Peyer's patch (tissue), 4 donors: ENCODE results near the gene LCP1. TPM values are rescaled to one million over a fixed set of nuclear protein-coding genes. Genes with fewer than 3 reads are reported as not detected.

Experiments used
- DNase-seq, 3 donors: peaks; one replicate each; pipeline ENCODE4 v3.0.0-alpha.2; 2017 to 2019
- H3K27ac ChIP-seq, 4 donors: fragments of 200-600 bp; sonication (generic); one replicate each; pipeline ENCODE4 v1.5.1; 2016 to 2019
- H3K27me3 ChIP-seq, 2 donors: fragments of 200-600 bp; sonication (generic); one replicate each; pipeline ENCODE4 v1.5.1; 2019
- H3K36me3 ChIP-seq, 3 donors: fragments of 200-600 bp; sonication (generic); one replicate each; pipeline ENCODE4 v1.5.1; 2016 to 2019
- H3K4me1 ChIP-seq, 4 donors: fragments of 200-600 bp; sonication (generic); one replicate each; pipeline ENCODE4 v1.5.1; 2016 to 2019
- H3K4me3 ChIP-seq, 4 donors: fragments of 200-600 bp; sonication (generic); 1 replicate in 3 of 4; 2 replicates in 1 of 4; pipeline ENCODE4 v1.5.1; 2016 to 2019; ENCODE audit warnings: mild to moderate bottlenecking in 1 of 4
- H3K9me3 ChIP-seq, 4 donors: fragments of 200-600 bp; sonication (generic); one replicate each; pipeline ENCODE4 v1.5.1; 2016 to 2019; ENCODE audit warnings: mild to moderate bottlenecking in 1 of 4
- POLR2A ChIP-seq, 2 donors: fragments of 450-650 bp; IDR thresholded peaks; one replicate each; pipeline ENCODE4 v1.5.1; 2017; ENCODE audit warnings: antibody characterized with exemption in 2 of 2, mild to moderate bottlenecking in 2 of 2, moderate library complexity in 2 of 2
- total RNA-seq, 4 donors: library from RNA; depleted of rRNA; stranded (reverse); fragments of >200 nt; gene quantifications; one replicate each; pipeline ENCODE4 v1.1.0, GENCODE V29; 2016
- TF ChIP-seq, protein P1 (sequence below), 6 experiments: fragments of 450-650 bp in 4 of 6; fragments of 200-600 bp in 2 of 6; sonication (generic) in 1 of 6; IDR thresholded peaks; one replicate each; pipeline ENCODE4 v1.5.1; 2017 to 2019; ENCODE audit warnings: antibody characterized with exemption in 6 of 6, mild to moderate bottlenecking in 3 of 6, moderate library complexity in 1 of 6

The LCP1 gene
- total RNA-seq, 4 donors from 2014 or later: 11.1 to 167 (median 19.2) TPM

DNA sequence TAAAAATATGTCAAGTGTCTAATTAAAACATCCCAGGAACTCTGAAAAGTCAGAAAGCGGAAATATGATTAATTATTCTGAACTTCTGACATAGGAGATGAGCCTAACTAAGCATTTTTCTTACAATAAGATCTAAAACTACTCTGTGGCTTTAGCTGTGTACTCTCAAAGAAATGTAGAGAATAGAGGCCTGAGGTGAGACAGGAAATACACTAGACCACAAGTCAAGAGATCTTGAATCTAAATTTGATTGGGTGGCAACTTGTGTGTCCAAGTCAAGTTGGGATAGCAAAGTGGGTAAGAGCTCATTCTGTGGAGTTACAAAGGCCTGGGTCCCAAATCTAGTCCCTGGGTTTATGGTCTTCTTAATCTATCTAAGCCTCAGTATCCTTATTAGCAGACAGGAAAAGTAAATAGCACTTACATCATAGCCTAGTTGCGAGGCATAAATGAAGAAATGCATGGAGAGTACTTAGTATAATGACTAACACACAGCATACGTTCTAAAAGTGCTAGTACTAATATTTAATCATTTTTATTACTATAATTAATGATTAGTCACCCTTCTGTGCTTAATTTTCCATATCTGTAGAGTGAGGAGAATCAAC lies 20.3 kb upstream of the LCP1 start:
- TF ChIP-seq POLR2A (IDR thresholded peaks at IDR 0.05): no peak
- TF ChIP-seq, protein P1, sequence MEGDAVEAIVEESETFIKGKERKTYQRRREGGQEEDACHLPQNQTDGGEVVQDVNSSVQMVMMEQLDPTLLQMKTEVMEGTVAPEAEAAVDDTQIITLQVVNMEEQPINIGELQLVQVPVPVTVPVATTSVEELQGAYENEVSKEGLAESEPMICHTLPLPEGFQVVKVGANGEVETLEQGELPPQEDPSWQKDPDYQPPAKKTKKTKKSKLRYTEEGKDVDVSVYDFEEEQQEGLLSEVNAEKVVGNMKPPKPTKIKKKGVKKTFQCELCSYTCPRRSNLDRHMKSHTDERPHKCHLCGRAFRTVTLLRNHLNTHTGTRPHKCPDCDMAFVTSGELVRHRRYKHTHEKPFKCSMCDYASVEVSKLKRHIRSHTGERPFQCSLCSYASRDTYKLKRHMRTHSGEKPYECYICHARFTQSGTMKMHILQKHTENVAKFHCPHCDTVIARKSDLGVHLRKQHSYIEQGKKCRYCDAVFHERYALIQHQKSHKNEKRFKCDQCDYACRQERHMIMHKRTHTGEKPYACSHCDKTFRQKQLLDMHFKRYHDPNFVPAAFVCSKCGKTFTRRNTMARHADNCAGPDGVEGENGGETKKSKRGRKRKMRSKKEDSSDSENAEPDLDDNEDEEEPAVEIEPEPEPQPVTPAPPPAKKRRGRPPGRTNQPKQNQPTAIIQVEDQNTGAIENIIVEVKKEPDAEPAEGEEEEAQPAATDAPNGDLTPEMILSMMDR (IDR thresholded peaks at IDR 0.05): no peak
- no peaks in the 10 kb centered on the region for H3K9me3 ChIP-seq
- DNase-seq: no peak
- no peaks in the 10 kb centered on the region for H3K27me3 ChIP-seq
- H3K4me1 ChIP-seq: no peaks in the 10 kb centered on the region
- H3K27ac ChIP-seq: no peak overlapping the region
- no peak overlapping the region for H3K4me3 ChIP-seq
- H3K36me3 ChIP-seq: no peaks in the 10 kb centered on the region

DNA sequence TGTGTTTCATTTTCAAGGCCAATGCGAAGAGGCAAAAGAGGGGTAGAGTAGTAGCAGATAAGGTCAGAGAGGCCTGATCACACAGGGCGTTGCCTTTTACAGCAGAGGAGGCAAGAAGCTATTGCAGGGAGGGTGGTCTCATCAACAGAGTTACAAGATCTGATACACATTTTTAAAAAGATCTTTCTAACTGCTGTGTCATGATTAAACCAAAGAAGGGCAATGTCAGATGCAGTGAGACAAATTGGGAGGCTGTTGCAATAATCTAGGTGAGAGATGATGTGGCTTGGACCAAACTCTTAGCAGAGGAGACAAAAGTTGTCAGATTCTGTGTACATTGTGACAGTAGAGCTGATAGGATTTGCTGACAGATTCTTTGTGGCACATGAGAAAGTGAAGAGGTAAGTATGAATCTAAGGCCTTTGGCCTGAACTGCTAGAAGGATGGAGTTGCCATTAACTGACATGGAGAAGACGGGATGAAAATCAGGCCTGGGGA lies 16.8 kb upstream of the LCP1 start:
- Histone ChIP-seq H3K4me1 (no peaks in the 10 kb centered on the region), H3K27ac (no peak overlapping the region), H3K9me3 (no peaks in the 10 kb centered on the region), H3K36me3 (no peaks in the 10 kb centered on the region), H3K4me3 (no peak overlapping the region), H3K27me3 (no peaks in the 10 kb centered on the region)
- TF ChIP-seq, protein P1 (IDR thresholded peaks at IDR 0.05): no peak
- no peak for TF ChIP-seq POLR2A (IDR thresholded peaks at IDR 0.05)
- no peak for DNase-seq

DNA sequence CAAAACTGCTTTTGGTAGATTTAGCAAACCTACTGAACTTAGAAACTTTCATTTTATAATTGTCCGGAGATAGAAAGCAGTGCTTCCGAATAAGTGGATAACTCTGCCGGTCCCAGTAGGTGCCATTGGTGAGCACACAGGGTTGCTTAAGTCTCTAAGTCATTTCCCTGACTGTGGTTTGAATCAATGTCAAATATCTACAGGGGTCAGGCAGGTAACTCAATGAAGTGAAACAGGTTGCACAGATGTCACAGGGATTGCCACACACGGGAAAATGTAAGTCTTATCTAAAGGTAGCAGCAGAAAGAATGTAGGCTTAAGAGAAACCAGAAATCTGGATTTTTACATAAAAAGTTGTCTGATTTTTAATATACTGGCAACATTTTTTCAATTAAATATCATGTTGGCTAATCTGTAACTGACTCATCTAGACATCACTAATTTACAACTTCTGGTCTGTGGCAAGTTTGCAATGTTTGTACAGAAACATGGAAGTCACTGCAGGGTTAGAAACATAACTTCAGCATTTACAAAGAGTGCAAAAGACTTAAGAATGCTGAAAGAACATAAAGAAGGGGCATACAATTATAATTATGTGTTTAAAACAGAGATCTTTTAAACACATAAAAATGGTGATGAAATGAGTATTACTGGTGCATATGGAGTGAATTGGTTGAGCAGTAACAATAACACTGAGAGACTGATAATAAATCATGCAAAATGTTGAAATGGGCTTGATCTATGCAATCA lies 15.5 kb upstream of the LCP1 start:
- H3K9me3 ChIP-seq: no peaks in the 10 kb centered on the region
- H3K36me3 ChIP-seq: no peaks in the 10 kb centered on the region
- H3K27ac ChIP-seq: no peak overlapping the region
- TF ChIP-seq, protein P1 (IDR thresholded peaks at IDR 0.05): no peak
- no peak for TF ChIP-seq POLR2A (IDR thresholded peaks at IDR 0.05)
- DNase-seq: no peak
- H3K4me3 ChIP-seq: no peak overlapping the region
- no peaks in the 10 kb centered on the region for H3K4me1 ChIP-seq
- no peaks in the 10 kb centered on the region for H3K27me3 ChIP-seq

DNA sequence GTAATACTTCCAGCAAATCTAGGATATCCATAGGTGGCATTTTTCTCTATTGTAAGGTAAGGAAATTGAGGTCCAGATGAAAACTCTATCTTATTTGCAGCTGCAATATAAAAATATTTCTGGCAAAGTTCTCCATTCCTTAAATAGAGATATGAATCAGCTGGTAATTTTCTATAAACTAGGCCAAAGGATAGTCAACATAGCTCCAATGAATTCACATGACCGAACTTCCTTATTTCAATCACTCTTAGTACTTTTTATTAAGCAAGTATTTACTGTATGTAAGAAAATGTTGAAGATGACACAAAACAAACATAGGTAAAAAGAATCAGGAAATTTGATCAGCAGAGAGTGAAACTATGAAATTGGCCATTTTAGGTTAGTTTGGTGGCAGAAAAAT lies 13.0 kb upstream of the LCP1 start:
- Histone ChIP-seq H3K4me3 (no peak overlapping the region), H3K36me3 (no peaks in the 10 kb centered on the region), H3K4me1 (no peaks in the 10 kb centered on the region), H3K27ac (no peak overlapping the region), H3K27me3 (no peaks in the 10 kb centered on the region), H3K9me3 (no peaks in the 10 kb centered on the region)
- DNase-seq: no peak
- TF ChIP-seq POLR2A (IDR thresholded peaks at IDR 0.05): no peak
- TF ChIP-seq, protein P1 (IDR thresholded peaks at IDR 0.05): no peak

DNA sequence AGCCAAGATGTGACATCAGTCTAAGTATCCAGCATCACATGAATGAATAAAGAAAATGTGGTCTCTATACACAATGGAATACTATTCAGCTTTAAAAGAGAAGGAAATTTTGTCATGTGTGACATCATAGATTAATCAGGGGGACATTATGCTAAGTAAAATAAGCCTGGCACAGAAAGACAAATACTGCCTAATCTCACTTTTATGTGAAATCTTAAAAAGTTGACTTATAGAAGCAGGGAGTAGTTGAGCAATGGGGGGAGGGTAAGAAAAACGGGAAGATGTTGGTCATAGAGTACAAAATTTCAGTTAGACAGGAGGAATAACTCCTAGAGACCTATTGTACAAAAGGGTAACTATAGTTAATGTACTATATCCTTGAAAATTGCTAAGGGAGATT lies 10.4 kb upstream of the LCP1 start:
- Histone ChIP-seq H3K4me1 (no peaks in the 10 kb centered on the region), H3K36me3 (no peaks in the 10 kb centered on the region), H3K9me3 (no peaks in the 10 kb centered on the region), H3K4me3 (no peak overlapping the region), H3K27me3 (no peaks in the 10 kb centered on the region), H3K27ac (no peak overlapping the region)
- DNase-seq: no peak
- TF ChIP-seq POLR2A (IDR thresholded peaks at IDR 0.05): no peak
- TF ChIP-seq, protein P1 (IDR thresholded peaks at IDR 0.05): no peak
